Right atrium auricular region (tissue), 2 donors: ENCODE measurements around the gene TAL1. TPM values are rescaled to one million over a fixed set of nuclear protein-coding genes. Genes with fewer than 3 reads are reported as not detected.

Experiments used
- DNase-seq: peaks from one replicate; pipeline ENCODE4 v3.0.0-alpha.2; 2019; ENCODE audit warnings: low spot score
- H3K27ac ChIP-seq, 2 donors: fragments of 200-600 bp; sonication (generic); 1 replicate in 1 of 2; 2 replicates in 1 of 2; pipeline ENCODE4 v1.5.1; 2016 to 2019
- H3K27me3 ChIP-seq, 2 donors: fragments of 200-600 bp; sonication (generic); one replicate each; pipeline versions ENCODE4 v1.5.1 to v1.6.0; 2017 to 2019
- H3K36me3 ChIP-seq: fragments of 200-600 bp; sonication (generic); one replicate; pipeline ENCODE4 v1.5.1; 2016
- H3K4me1 ChIP-seq, 2 donors: fragments of 200-600 bp; sonication (generic); one replicate each; pipeline versions ENCODE4 v1.5.1 to v1.6.0; 2017 to 2019
- H3K4me3 ChIP-seq, 2 donors: fragments of 200-600 bp; sonication (generic); 1 replicate in 1 of 2; 2 replicates in 1 of 2; pipeline ENCODE4 v1.5.1; 2017 to 2019; ENCODE audit warnings: mild to moderate bottlenecking in 1 of 2, moderate library complexity in 1 of 2
- H3K9me3 ChIP-seq, 2 donors: fragments of 200-600 bp; sonication (generic); one replicate each; pipeline ENCODE4 v1.5.1; 2019
- CTCF ChIP-seq, 2 donors: fragments of 200-600 bp; sonication (generic); IDR thresholded peaks; one replicate each; pipeline ENCODE4 v1.5.1; 2019; ENCODE audit warnings: antibody characterized with exemption in 2 of 2
- total RNA-seq, 2 donors: library from RNA; depleted of rRNA; stranded (reverse); fragments of >200 nt; gene quantifications; one replicate each; pipeline ENCODE4 v1.1.0, GENCODE V29; 2016

Gene TAL1
- total RNA-seq, 2 donors from 2014 or later: 3.1 to 4.1 TPM

DNA sequence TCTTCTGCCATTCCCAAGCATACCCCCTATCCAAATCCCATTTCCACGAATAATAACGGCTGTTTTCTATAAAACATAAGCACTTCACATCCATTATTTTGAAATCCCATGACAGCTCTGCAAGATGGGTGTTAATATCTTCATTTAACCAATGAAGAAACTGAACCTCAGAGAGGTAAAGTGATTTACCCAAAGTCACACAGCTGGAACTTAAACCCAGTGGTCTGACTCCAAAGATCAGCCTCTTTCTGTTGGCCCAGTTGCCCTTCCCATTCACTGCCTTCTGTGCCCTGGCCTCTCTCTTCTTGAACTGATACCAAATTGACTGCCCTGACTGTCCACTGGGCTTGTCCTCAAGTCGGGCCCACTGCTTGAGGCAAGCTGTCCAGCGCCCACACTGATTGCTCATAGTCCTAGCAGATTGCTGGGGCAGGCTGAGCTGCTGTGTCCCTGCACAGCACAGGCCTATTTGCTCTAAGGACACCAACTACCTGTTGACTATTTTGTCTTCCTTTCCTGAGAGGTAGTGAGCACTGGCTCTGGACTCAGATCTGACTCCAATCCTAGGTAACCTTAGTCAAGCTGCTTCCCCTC is 19.3 kb downstream of the TAL1 start:
- no peak for DNase-seq
- H3K27me3 ChIP-seq: no peaks in the 10 kb centered on the region
- peaks cover 0 to 16% of the 10 kb centered on the region in 2 donors for H3K4me1 ChIP-seq
- H3K9me3 ChIP-seq: no peaks in the 10 kb centered on the region
- TF ChIP-seq CTCF (IDR thresholded peaks at IDR 0.05): no peak
- no peak overlapping the region for H3K4me3 ChIP-seq
- H3K27ac ChIP-seq: peak overlapping the region in 1 of 2 donors; percentile 24
- no peaks in the 10 kb centered on the region for H3K36me3 ChIP-seq

DNA sequence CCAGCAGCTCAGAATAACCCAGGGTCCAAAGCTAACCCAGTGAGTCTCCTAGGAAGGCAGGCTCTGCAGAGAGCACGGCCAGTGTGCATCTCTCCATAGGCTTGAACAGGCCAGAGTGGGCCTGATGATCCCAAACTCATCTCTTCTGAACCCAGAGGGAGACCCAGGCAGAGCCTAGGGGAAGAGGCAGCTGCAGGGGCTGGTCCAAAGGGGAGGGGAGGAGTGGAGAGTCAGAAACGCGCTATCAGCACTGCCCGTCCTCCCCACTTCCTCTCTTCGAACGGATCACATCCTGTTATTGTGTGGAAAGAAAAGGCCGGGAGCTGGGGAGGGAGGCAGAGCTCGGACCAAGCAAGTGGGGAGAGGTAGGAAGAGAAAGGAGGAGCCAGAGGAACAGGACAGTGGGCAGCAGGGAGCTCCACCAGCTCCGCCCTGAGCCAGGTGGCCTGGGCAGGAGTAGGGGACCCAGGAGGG is 20.2 kb downstream of the TAL1 start:
- no peaks in the 10 kb centered on the region for H3K27me3 ChIP-seq
- H3K36me3 ChIP-seq: no peaks in the 10 kb centered on the region
- H3K9me3 ChIP-seq: no peaks in the 10 kb centered on the region
- TF ChIP-seq CTCF (IDR thresholded peaks at IDR 0.05): no peak
- peak overlapping the region; percentile 21 to 24 for H3K27ac ChIP-seq
- H3K4me3 ChIP-seq: no peak overlapping the region
- peaks cover 0 to 16% of the 10 kb centered on the region in 2 donors for H3K4me1 ChIP-seq
- DNase-seq: no peak

DNA sequence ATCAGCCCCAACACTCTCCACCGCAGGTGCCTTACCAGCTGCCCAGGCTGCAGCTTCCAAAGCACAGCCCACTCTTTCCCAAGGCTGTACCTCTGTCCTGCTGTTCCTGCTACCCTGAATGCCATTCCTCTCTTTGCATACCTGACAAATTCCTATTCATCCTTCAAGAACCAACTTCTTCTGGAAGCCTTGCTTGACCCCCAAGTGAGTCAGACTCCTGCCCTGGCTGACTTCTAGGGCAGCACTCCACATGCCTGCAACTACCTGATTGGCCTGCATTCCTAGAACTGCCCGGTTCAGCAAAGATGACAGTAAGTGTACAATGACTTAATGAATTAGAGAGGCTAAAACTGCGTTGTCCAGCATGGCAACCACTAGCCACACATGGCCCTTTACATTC is 21.4 kb downstream of the TAL1 start:
- DNase-seq: no peak
- H3K27me3 ChIP-seq: no peaks in the 10 kb centered on the region

DNA sequence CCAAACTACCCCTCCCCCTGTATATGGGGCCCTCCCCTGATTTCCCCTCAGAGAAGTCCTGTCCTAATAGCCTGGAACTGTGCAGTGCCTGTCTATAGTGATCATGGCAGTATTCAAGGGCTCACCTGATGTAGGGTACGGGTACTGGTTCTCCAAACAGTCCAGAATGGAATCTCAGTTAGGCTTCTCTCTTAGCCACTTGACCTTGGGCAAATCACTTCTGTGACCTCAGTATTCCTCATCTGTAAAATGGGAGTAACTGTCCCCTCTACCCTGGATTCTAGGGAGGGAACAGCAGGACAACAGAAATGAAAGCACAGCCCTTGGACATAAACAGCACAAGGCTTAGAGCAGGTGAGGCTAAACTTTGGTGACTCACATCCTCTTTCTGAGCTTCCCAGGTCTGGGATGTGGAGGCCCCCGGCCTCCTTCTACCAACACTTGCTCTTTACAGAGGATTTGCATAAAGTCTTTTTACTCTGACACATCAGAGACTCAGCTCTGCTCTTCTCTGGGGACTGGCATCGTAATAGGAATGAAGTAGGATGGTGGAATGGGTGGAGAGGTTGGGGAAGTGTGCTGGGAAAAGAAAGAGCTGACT is 22.2 kb downstream of the TAL1 start:
- H3K36me3 ChIP-seq: no peaks in the 10 kb centered on the region
- H3K4me1 ChIP-seq: peaks cover 0 to 16% of the 10 kb centered on the region in 2 donors
- no peaks in the 10 kb centered on the region for H3K9me3 ChIP-seq
- H3K4me3 ChIP-seq: no peak overlapping the region
- H3K27ac ChIP-seq: no peak overlapping the region
- TF ChIP-seq CTCF (IDR thresholded peaks at IDR 0.05): no peak
- no peak for DNase-seq
- no peaks in the 10 kb centered on the region for H3K27me3 ChIP-seq

More for the DNA sequence above, 21.4 kb downstream of the TAL1 start:
- H3K36me3 ChIP-seq: no peaks in the 10 kb centered on the region
- peaks cover 0 to 16% of the 10 kb centered on the region in 2 donors for H3K4me1 ChIP-seq
- H3K27ac ChIP-seq: no peak overlapping the region
- no peaks in the 10 kb centered on the region for H3K9me3 ChIP-seq
- no peak for TF ChIP-seq CTCF (IDR thresholded peaks at IDR 0.05)
- no peak overlapping the region for H3K4me3 ChIP-seq

- Histone ChIP-seq H3K27ac (no peak overlapping the region), H3K36me3 (no peaks in the 10 kb centered on the region), H3K4me1 (peaks cover 0 to 16% of the 10 kb centered on the region in 2 donors), H3K27me3 (no peaks in the 10 kb centered on the region), H3K4me3 (no peak overlapping the region), H3K9me3 (no peaks in the 10 kb centered on the region)
- no peak for DNase-seq
- no peak for TF ChIP-seq CTCF (IDR thresholded peaks at IDR 0.05)
These were observed 22.9 kb downstream of the TAL1 start for GRCh38 chr1:47209091-47209490.
